ENCODE data around the gene POR. TPM values are rescaled to one million over a fixed set of nuclear protein-coding genes. Genes with fewer than 3 reads are reported as not detected.
A peak's percentile ranks its signal among the peaks of the same experiment; 100 is the strongest.

The POR gene
- total and polyA plus RNA-seq, 2 of the 13 experiments (the other 11 are each of a cell fraction or from before 2014, with no cell fraction given): 145 to 266 TPM

- 88% methylated on average over 10 of the region's 10 CpGs for WGBS (ENCODE audit: low lambda C conversion rate)
Measured at GRCh38 chr7:75925717-75926435, 10.9 kb downstream of the POR start.

GRCh38 chr7:75928568-75928914 lies 13.6 kb downstream of the POR start:
- peaks cover 15 to 53% of the 10 kb centered on the region in 2 experiments; a peak in 4 of 5 replicates for H3K36me3 ChIP-seq (replicated peaks in 1 of 2; ENCODE audit: control insufficient read depth in 1 of 2, insufficient read depth in 2 of 2, low read length in 2 of 2)
- H3K4me1 ChIP-seq (ENCODE audit: insufficient read depth, low read length): peaks cover 63% of the 10 kb centered on the region
- FAIRE-seq: no peak
- ChIA-PET CTCF (ENCODE audit: low intra/inter-chr PET ratio, low total read pairs) (no interaction called here), POLR2A (interaction anchor here (1.9 kb wide), 1 partner anchor 13 kb away, joined by 4 read pairs; no protein-coding TSS in a partner anchor)
- no peak for TF ChIP-seq ELF4 (CRISPR knock-in tag; IDR thresholded peaks at IDR 0.05; ENCODE audit: borderline replicate concordance)
- TF ChIP-seq ZNF580 (CRISPR knock-in tag; IDR thresholded peaks at IDR 0.05; ENCODE audit: borderline replicate concordance, low read depth): no peak
- intact Hi-C loops (cut with micrococcal nuclease; ENCODE audit: unreplicated experiment) (no loop called here), in situ Hi-C loops (cut with HindIII; ENCODE audit: extremely low pct_ligation_motif_present, low pct_unique_long_range_greater_than_20kb) (no loop called here)
- H3K4me3 ChIP-seq (replicated peaks in 1 of 3; ENCODE audit: insufficient read depth in 1 of 3, low read depth in 2 of 3, low read length in 3 of 3): no peak overlapping the region
- no peak for DNase-seq (ENCODE audit: low spot score)
- H3K27ac ChIP-seq (ENCODE audit: extremely low read length, insufficient read depth, low read length): peak overlapping the region; percentile 9
- peaks cover 95% of the 10 kb centered on the region for H3K79me2 ChIP-seq (ENCODE audit: insufficient read depth, low read length)
- no peak overlapping the region for H3K4me2 ChIP-seq (ENCODE audit: low read depth, low read length)
- no TSS peak for BruUV-seq (replicated peaks)
- H3K9ac ChIP-seq (ENCODE audit: insufficient read depth, low read depth, low read length): no peak overlapping the region
- H3K27me3 ChIP-seq (ENCODE audit: control insufficient read depth in 1 of 2, insufficient read depth in 2 of 2, low read length in 2 of 2): no peaks in the 10 kb centered on the region
- H3K9me3 ChIP-seq (ENCODE audit: low read length): no peaks in the 10 kb centered on the region
- H2AFZ ChIP-seq (ENCODE audit: low read length): no peak overlapping the region
- ATAC-seq: no peak; the same call in 2 of the 3 replicates
- H4K20me1 ChIP-seq (ENCODE audit: insufficient read depth, low read length): peaks cover 96% of the 10 kb centered on the region
- 93% methylated on average over 2 of the region's 4 CpGs for WGBS (ENCODE audit: low lambda C conversion rate)

More at GRCh38 chr7:75925717-75926435, 10.9 kb downstream of the POR start:
- H3K79me2 ChIP-seq (ENCODE audit: insufficient read depth, low read length): peaks cover 95% of the 10 kb centered on the region
- BruUV-seq (replicated peaks): no TSS peak
- H3K4me1 ChIP-seq (ENCODE audit: insufficient read depth, low read length): peaks cover 66% of the 10 kb centered on the region
- ATAC-seq: no peak
- DNase-seq (ENCODE audit: low spot score): no peak
- in situ Hi-C loops (cut with HindIII; ENCODE audit: extremely low pct_ligation_motif_present, low pct_unique_long_range_greater_than_20kb): no loop called here
- no peak overlapping the region for H3K4me2 ChIP-seq (ENCODE audit: low read depth, low read length)
- intact Hi-C loops (cut with micrococcal nuclease; ENCODE audit: unreplicated experiment): no loop called here
- TF ChIP-seq RBFOX2 (IDR thresholded peaks at IDR 0.05; ENCODE audit: low read depth, low read length) (0 out of 2 replicates have a peak, but pooled peaks have one; percentile 23), AGO2 (optimal IDR thresholded peaks at IDR 0.05; ENCODE audit: low read depth, low read length) (no peak), PHF21A (CRISPR knock-in tag; IDR thresholded peaks at IDR 0.05) (no peak), ISX (CRISPR knock-in tag; conservative IDR thresholded peaks at IDR 0.05) (no peak), ETV6 (CRISPR knock-in tag; conservative IDR thresholded peaks at IDR 0.05) (no peak), ZNF121 (CRISPR knock-in tag; IDR thresholded peaks at IDR 0.05) (peak; percentile 92), DR1 (CRISPR knock-in tag; IDR thresholded peaks at IDR 0.05) (no peak), ZNF10 (CRISPR knock-in tag; IDR thresholded peaks at IDR 0.05; ENCODE audit: borderline replicate concordance, low read depth) (no peak), ADNP (CRISPR knock-in tag; IDR thresholded peaks at IDR 0.05) (no peak), NCOA5 (CRISPR knock-in tag; IDR thresholded peaks at IDR 0.05) (no peak)
- H3K36me3 ChIP-seq (replicated peaks in 1 of 2; ENCODE audit: control insufficient read depth in 1 of 2, insufficient read depth in 2 of 2, low read length in 2 of 2): peaks cover 13 to 58% of the 10 kb centered on the region in 2 experiments; a peak in 4 of 5 replicates
- H4K20me1 ChIP-seq (ENCODE audit: insufficient read depth, low read length): peaks cover 86% of the 10 kb centered on the region
- no peak for FAIRE-seq
- H3K9ac ChIP-seq (ENCODE audit: insufficient read depth, low read depth, low read length): 0 out of 2 replicates have a peak overlapping the region, but pooled peaks have one; percentile 0
- no peaks in the 10 kb centered on the region for H3K9me3 ChIP-seq (ENCODE audit: low read length)
- H2AFZ ChIP-seq (ENCODE audit: low read length): no peak overlapping the region
- CTCF ChIA-PET (ENCODE audit: low intra/inter-chr PET ratio, low total read pairs): no interaction called here
- H3K27me3 ChIP-seq (ENCODE audit: control insufficient read depth in 1 of 2, insufficient read depth in 2 of 2, low read length in 2 of 2): no peaks in the 10 kb centered on the region
- no peak overlapping the region for H3K4me3 ChIP-seq (replicated peaks in 1 of 3; ENCODE audit: insufficient read depth in 1 of 3, low read depth in 2 of 3, low read length in 3 of 3)
- H3K27ac ChIP-seq (ENCODE audit: extremely low read length, insufficient read depth, low read length): peak overlapping the region; percentile 63
- POLR2A ChIA-PET: interaction anchor here (1.0 to 3.5 kb wide), 5 partner anchors 10 to 20 kb away, joined by 3 to 41 read pairs (median 5); partner anchors contain the start of gene POR
